Left lung (tissue), 10 donors: ENCODE data around the gene MT1F. TPM values are rescaled to one million over a fixed set of nuclear protein-coding genes. Genes with fewer than 3 reads are reported as not detected.

Experiments used
- ATAC-seq: fragments of 200-7000 bp; cut with Tn5 transposase; one replicate; pipeline ENCODE4 v1.9.1; 2020; ENCODE audit warnings: moderate library complexity
- DNase-seq, 4 donors: peaks; one replicate each; pipeline ENCODE4 v3.0.0-alpha.2; 2013 to 2020
- H3K27ac ChIP-seq, 2 donors: fragments of 200-600 bp; sonication (generic) in 1 of 2; one replicate each; pipeline versions ENCODE4 v1.5.0 to v1.8.0; 2020 to 2021
- H3K27me3 ChIP-seq, 2 donors: fragments of 200-600 bp; sonication (generic) in 1 of 2; one replicate each; pipeline versions ENCODE4 v1.5.0 to v1.8.0; 2020 to 2021
- H3K36me3 ChIP-seq, 2 donors: fragments of 200-600 bp; sonication (generic) in 1 of 2; one replicate each; pipeline versions ENCODE4 v1.5.0 to v1.8.0; 2020 to 2021
- H3K4me1 ChIP-seq, 2 donors: fragments of 200-600 bp; one replicate each; pipeline ENCODE4 v1.8.0; 2021
- H3K4me3 ChIP-seq, 2 donors: fragments of 200-600 bp; sonication (generic) in 1 of 2; one replicate each; pipeline versions ENCODE4 v1.5.0 to v1.8.0; 2020 to 2021; ENCODE audit warnings: mild to moderate bottlenecking in 1 of 2
- H3K9me3 ChIP-seq, 2 donors: fragments of 200-600 bp; sonication (generic) in 1 of 2; one replicate each; pipeline versions ENCODE4 v1.5.0 to v1.8.0; 2020 to 2021
- CTCF ChIP-seq, 2 donors: fragments of 200-600 bp; sonication (generic) in 1 of 2; IDR thresholded peaks; one replicate each; pipeline versions ENCODE4 v1.5.0 to v1.8.0; 2021; ENCODE audit warnings: antibody characterized with exemption in 2 of 2
- intact Hi-C, 2 donors: fragments of 100-400 bp; cut with DNase I; formaldehyde crosslinking; loops; one replicate each; pipeline versions ENCODE4 v1.11.2 to v1.14.2; 2022
- polyA plus RNA-seq, 6 donors: library from polyadenylated mRNA; unstranded; fragments of 120-200 nt; gene quantifications; one replicate each; pipeline ENCODE4 v1.2.1, GENCODE V29; 2013; ENCODE audit not compliant: insufficient read length in 6 of 6
- total RNA-seq, 2 donors: library from RNA; stranded (reverse); fragmentation: NEBNext Ultra II Directional; extraction: Animal tissue kit (Norgen Biotek cat#: 25700); gene quantifications; one replicate each; pipeline ENCODE4 v1.2.1, GENCODE V29; 2021
- donor health status: DM: no; HTN: yes; CAD: no.
- donor health status: DM: no; HTN: no; CAD: no.

MT1F gene
- total and polyA plus RNA-seq, 8 donors, result 4.2 to 14.8 (median 7.5) TPM

GRCh38 chr16:56683424-56684172 lies 25.8 kb downstream of the MT1F start:
- no peak overlapping the region for H3K27ac ChIP-seq
- H3K36me3 ChIP-seq, result no peaks in the 10 kb centered on the region
- peaks cover 10 to 18% of the 10 kb centered on the region in 2 donors for H3K4me1 ChIP-seq
- intact Hi-C loops, result no loop called here
- peak overlapping the region; percentile 55 for H3K4me3 ChIP-seq
- peaks cover 0 to 8% of the 10 kb centered on the region in 2 donors for H3K9me3 ChIP-seq
- ATAC-seq, result no peak
- TF ChIP-seq CTCF (IDR thresholded peaks at IDR 0.05), result no peak
- no peaks in the 10 kb centered on the region for H3K27me3 ChIP-seq
- no peak for DNase-seq

DNA sequence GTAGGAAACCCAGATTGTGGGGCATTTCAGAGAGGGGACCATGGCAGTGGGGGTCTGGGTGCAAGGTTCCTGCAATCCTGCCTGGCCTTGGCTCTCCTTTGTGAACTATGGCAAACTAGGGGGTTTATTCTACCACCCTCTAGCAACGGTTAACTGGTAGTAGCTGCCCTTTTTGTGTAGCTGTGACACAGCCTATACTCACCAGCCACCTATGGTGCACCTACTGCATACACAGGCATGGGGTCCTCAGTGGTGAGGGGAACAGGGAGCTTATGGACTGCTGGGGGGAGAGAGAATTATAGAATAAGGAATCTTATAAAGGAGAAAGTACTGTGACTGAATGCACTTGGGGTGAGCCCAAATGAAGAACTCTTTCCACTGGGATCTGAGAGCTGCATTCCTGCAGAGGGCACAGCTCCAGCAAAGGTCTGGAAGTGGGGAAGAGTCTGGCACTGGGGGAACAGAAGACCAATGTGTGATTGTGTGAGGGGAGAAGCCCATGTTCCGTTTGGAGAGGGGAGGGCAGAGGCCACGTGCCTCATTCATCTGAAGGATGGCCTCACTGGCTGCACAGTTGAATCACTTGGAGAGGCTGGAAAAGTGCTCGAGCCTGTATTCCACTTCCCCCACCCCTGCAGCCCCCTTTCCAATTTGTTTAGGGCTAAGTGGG lies 26.6 kb downstream of the MT1F start:
- Histone ChIP-seq H3K4me1 (peaks cover 10 to 18% of the 10 kb centered on the region in 2 donors), H3K9me3 (peaks cover 0 to 8% of the 10 kb centered on the region in 2 donors), H3K4me3 (peak overlapping the region in 1 of 2 donors; percentile 55), H3K27me3 (no peaks in the 10 kb centered on the region), H3K27ac (no peak overlapping the region), H3K36me3 (no peaks in the 10 kb centered on the region)
- no peak for TF ChIP-seq CTCF (IDR thresholded peaks at IDR 0.05)
- DNase-seq (no peak), ATAC-seq (no peak)
- intact Hi-C loops, result no loop called here

DNA sequence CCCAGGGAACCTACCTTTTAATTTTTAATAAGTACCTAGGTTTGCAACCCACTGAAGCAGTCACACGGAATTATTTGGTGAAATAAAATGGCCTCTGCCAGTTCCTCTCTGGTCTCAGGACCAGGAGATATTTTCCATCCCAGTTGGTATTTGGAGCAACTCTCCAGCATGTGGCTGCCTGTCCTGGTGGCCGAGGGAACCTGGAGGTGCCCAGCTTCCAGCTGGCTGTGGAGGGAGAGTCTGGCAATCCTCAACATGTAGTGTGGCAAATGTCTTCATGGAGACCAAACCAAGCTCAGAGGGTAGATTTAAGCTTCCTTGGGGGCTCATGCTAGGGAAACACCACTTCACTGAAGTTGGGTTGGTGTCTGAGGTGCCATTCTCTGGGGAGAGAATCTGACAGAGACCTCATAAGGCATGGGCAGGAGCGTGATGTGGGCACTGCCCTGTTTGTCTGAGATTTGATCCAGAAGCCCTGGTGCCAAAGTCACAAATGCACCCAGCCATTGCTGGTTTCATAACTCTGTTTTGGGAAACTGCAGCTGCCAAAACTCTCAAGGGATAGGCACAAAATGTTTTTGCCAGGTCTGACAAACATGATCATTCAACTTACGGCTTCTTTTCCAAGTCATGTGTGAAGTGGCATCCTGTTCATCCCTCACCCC lies 27.3 kb downstream of the MT1F start:
- DNase-seq (no peak), ATAC-seq (no peak)
- H3K9me3 ChIP-seq, result peaks cover 0 to 8% of the 10 kb centered on the region in 2 donors
- intact Hi-C loops, result no loop called here
- no peaks in the 10 kb centered on the region for H3K36me3 ChIP-seq
- no peak overlapping the region for H3K27ac ChIP-seq
- no peaks in the 10 kb centered on the region for H3K27me3 ChIP-seq
- H3K4me3 ChIP-seq, result no peak overlapping the region
- H3K4me1 ChIP-seq, result peaks cover 10 to 18% of the 10 kb centered on the region in 2 donors
- no peak for TF ChIP-seq CTCF (IDR thresholded peaks at IDR 0.05)

GRCh38 chr16:56686758-56687157 lies 29.0 kb downstream of the MT1F start:
- DNase-seq, result no peak
- no peak overlapping the region for H3K4me3 ChIP-seq
- H3K4me1 ChIP-seq, result peaks cover 10 to 13% of the 10 kb centered on the region in 2 donors
- no peak overlapping the region for H3K27ac ChIP-seq
- no peaks in the 10 kb centered on the region for H3K27me3 ChIP-seq
- intact Hi-C loops, result no loop called here
- no peak for TF ChIP-seq CTCF (IDR thresholded peaks at IDR 0.05)
- peaks cover 0 to 8% of the 10 kb centered on the region in 2 donors for H3K9me3 ChIP-seq
- no peaks in the 10 kb centered on the region for H3K36me3 ChIP-seq
- no peak for ATAC-seq

- no peak for DNase-seq
- no peak for TF ChIP-seq CTCF (IDR thresholded peaks at IDR 0.05)
- no peaks in the 10 kb centered on the region for H3K27me3 ChIP-seq
- no peaks in the 10 kb centered on the region for H3K4me1 ChIP-seq
- H3K9me3 ChIP-seq, result peaks cover 0 to 8% of the 10 kb centered on the region in 2 donors
- H3K4me3 ChIP-seq, result no peak overlapping the region
- ATAC-seq, result no peak
- H3K36me3 ChIP-seq, result no peaks in the 10 kb centered on the region
- intact Hi-C loops, result no loop called here
- no peak overlapping the region for H3K27ac ChIP-seq
Measured at GRCh38 chr16:56688762-56689161, 31.0 kb downstream of the MT1F start.
